PC-3 (cell line): ENCODE results near the gene ADCY3. TPM values are rescaled to one million over a fixed set of nuclear protein-coding genes. Genes with fewer than 3 reads are reported as not detected.

Experiments
- ATAC-seq: fragments of 200-7000 bp; cut with Tn5 transposase; 2 replicates; pipeline ENCODE4 v1.9.1; 2020; ENCODE audit warnings: mild to moderate bottlenecking, moderate library complexity
- BruUV-seq: library from RNA; stranded (reverse); fragments of 400-500 nt; replicated peaks from 2 replicates; lab custom pipeline; 2021; lab: Mats Ljungman, UMichigan
- CTCF ChIA-PET: fragments of 300-600 bp; sonication (Branson Sonifier 250); formaldehyde crosslinking; loops from one replicate; lab custom pipeline; 2022; ENCODE audit warnings: antibody characterized with exemption; lab: Charles Lee
- POLR2A ChIA-PET: fragments of 300-600 bp; sonication (Branson Sonifier 250); formaldehyde crosslinking; loops from one replicate; lab custom pipeline; 2022; ENCODE audit warnings: antibody characterized with exemption; ENCODE audit not compliant: unreplicated experiment; lab: Charles Lee
- DNase-seq: peaks from one replicate; pipeline ENCODE4 v3.0.0-alpha.2; 2015
- H2AFZ ChIP-seq: fragments of 300-600 bp; sonication (generic); 2 replicates; pipeline ENCODE4 v1.6.0; 2016; ENCODE audit warnings: antibody characterized with exemption, low read length
- H3F3A ChIP-seq: fragments of 300-600 bp; sonication (generic); one replicate; pipeline ENCODE4 v1.6.0; 2017; ENCODE audit warnings: antibody characterized with exemption, low read length, control low read depth, mild to moderate bottlenecking; ENCODE audit not compliant: unreplicated experiment
- H3K27ac ChIP-seq: fragments of 300-600 bp; sonication (generic); 2 replicates; pipeline ENCODE4 v1.5.1; 2016; ENCODE audit warnings: mild to moderate bottlenecking, low read length
- H3K27me3 ChIP-seq: fragments of 300-600 bp; sonication (generic); 2 replicates; pipeline ENCODE4 v1.6.1; 2016; ENCODE audit warnings: low read length, mixed read lengths
- H3K36me3 ChIP-seq: fragments of 300-600 bp; sonication (generic); 2 replicates; pipeline ENCODE4 v1.6.1; 2016; ENCODE audit warnings: low read depth, mixed run types, low read length, mixed read lengths
- H3K4me1 ChIP-seq: fragments of 300-600 bp; sonication (generic); 2 replicates; pipeline ENCODE4 v1.5.1; 2016; ENCODE audit warnings: low read length; ENCODE audit not compliant: insufficient read depth
- H3K4me2 ChIP-seq: fragments of 300-600 bp; sonication (generic); 2 replicates; pipeline ENCODE4 v1.6.0; 2016; ENCODE audit warnings: low read length
- H3K4me3 ChIP-seq: fragments of 300-600 bp; sonication (generic); 2 replicates; pipeline ENCODE4 v1.5.1; 2016; ENCODE audit warnings: mild to moderate bottlenecking, low read length, mixed read lengths
- H3K79me2 ChIP-seq: fragments of 300-600 bp; sonication (generic); 2 replicates; pipeline ENCODE4 v1.6.1; 2017; ENCODE audit warnings: low read length, mixed read lengths
- H3K9ac ChIP-seq: fragments of 300-600 bp; sonication (generic); 2 replicates; pipeline ENCODE4 v1.6.0; 2016; ENCODE audit warnings: mild to moderate bottlenecking, low read length
- H3K9me2 ChIP-seq: fragments of 300-600 bp; sonication (generic); replicated peaks from 2 replicates; pipeline ENCODE4 v1.6.1; 2016; ENCODE audit warnings: mixed run types, low read length, mixed read lengths
- H3K9me3 ChIP-seq: fragments of 300-600 bp; sonication (generic); 2 replicates; pipeline ENCODE4 v1.6.1; 2016; ENCODE audit warnings: low read length, mixed read lengths
- H4K20me1 ChIP-seq: fragments of 300-600 bp; sonication (generic); 2 replicates; pipeline ENCODE4 v1.6.1; 2016; ENCODE audit warnings: low read length, mixed read lengths
- EZH2 ChIP-seq: fragments of 300-600 bp; sonication (generic); IDR thresholded peaks from one replicate; pipeline ENCODE4 v1.6.1; 2017; ENCODE audit warnings: antibody characterized with exemption, mild to moderate bottlenecking, low read length; ENCODE audit not compliant: unreplicated experiment
- EZH2phosphoT487 ChIP-seq: fragments of 300-600 bp; sonication (generic); IDR thresholded peaks from 2 replicates; pipeline ENCODE4 v1.6.1; 2018; ENCODE audit warnings: mild to moderate bottlenecking, antibody characterized with exemption, low read length, borderline replicate concordance
- intact Hi-C: fragments of 100-400 bp; cut with micrococcal nuclease; formaldehyde crosslinking; loops from 2 replicates; pipeline ENCODE4 v1.9.0; 2023
- total RNA-seq: library from RNA; depleted of rRNA; stranded (reverse); fragments of >200 nt; gene quantifications from 2 replicates; pipeline ENCODE4 v1.2.3, GENCODE V29; 2014
- TF ChIP-seq, protein P1 (sequence below): fragments of 300-600 bp; sonication (generic); conservative IDR thresholded peaks from 2 replicates; pipeline ENCODE4 v1.5.1; 2017; ENCODE audit warnings: antibody characterized with exemption, low read depth, mild to moderate bottlenecking, low read length

The ADCY3 gene
- total RNA-seq, 1 experiment from 2014 or later = 52.0 TPM

DNA sequence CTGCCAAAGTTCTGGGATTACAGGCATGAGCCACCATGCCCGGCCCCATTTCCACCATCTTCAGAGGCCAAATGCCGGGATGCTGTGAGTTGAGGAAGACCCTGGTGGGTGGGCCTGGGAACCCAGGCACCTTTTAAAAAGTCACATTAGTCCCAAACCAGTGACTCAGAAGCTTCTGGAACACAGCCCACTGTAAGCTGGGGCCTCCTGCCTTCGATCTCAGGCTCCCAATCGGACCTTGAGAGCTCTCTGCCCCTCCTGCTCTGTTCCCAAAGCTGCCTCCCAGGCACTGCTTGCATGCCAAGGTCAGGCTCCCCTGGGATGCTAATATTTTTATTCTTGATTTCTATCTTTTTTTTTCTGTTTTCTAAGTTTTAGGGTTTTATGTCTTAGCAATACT is 4.2 kb downstream of the ADCY3 start:
- no peaks in the 10 kb centered on the region for H3K9me3 ChIP-seq
- ChIA-PET POLR2A (no interaction called here), CTCF (no interaction called here)
- no peak overlapping the region for H3K27ac ChIP-seq
- ATAC-seq (no peak), DNase-seq (no peak)
- no peaks in the 10 kb centered on the region for H3K9me2 ChIP-seq
- H3K4me2 ChIP-seq = no peak overlapping the region
- intact Hi-C loops = no loop called here
- H3F3A ChIP-seq = no peaks in the 10 kb centered on the region
- no peaks in the 10 kb centered on the region for H3K27me3 ChIP-seq
- H3K9ac ChIP-seq = no peak overlapping the region
- no peaks in the 10 kb centered on the region; the same call in 1 of the 2 replicates for H3K36me3 ChIP-seq
- peaks cover 13% of the 10 kb centered on the region; the same call in 1 of the 2 replicates for H4K20me1 ChIP-seq
- no peak overlapping the region for H3K4me3 ChIP-seq
- TF ChIP-seq, protein P1, sequence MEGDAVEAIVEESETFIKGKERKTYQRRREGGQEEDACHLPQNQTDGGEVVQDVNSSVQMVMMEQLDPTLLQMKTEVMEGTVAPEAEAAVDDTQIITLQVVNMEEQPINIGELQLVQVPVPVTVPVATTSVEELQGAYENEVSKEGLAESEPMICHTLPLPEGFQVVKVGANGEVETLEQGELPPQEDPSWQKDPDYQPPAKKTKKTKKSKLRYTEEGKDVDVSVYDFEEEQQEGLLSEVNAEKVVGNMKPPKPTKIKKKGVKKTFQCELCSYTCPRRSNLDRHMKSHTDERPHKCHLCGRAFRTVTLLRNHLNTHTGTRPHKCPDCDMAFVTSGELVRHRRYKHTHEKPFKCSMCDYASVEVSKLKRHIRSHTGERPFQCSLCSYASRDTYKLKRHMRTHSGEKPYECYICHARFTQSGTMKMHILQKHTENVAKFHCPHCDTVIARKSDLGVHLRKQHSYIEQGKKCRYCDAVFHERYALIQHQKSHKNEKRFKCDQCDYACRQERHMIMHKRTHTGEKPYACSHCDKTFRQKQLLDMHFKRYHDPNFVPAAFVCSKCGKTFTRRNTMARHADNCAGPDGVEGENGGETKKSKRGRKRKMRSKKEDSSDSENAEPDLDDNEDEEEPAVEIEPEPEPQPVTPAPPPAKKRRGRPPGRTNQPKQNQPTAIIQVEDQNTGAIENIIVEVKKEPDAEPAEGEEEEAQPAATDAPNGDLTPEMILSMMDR = no peak
- H3K4me1 ChIP-seq = peaks cover 20% of the 10 kb centered on the region
- H2AFZ ChIP-seq = no peak overlapping the region
- H3K79me2 ChIP-seq = peaks cover 39% of the 10 kb centered on the region
- no TSS peak for BruUV-seq

DNA sequence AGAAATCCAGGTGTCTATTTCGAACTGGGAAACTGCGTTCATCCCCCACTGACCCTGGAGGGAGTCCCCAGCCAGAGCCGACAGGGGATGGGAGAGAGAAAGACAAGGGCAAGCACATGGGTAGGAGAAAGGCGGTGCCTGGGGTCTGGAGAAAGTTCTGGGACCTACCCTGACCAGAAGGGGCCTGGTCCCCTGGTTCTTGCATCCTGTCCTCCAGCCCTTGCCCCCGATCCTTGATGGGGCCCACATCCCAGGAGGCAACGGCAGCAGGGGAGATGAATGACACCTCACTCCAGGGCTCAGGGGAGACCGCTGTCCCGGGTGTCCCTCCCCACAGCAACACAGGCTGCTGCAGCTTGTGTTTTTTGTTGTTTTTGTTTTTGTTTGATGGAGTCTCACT is 4.9 kb downstream of the ADCY3 start:
- H3K79me2 ChIP-seq = peaks cover 39% of the 10 kb centered on the region

DNA sequence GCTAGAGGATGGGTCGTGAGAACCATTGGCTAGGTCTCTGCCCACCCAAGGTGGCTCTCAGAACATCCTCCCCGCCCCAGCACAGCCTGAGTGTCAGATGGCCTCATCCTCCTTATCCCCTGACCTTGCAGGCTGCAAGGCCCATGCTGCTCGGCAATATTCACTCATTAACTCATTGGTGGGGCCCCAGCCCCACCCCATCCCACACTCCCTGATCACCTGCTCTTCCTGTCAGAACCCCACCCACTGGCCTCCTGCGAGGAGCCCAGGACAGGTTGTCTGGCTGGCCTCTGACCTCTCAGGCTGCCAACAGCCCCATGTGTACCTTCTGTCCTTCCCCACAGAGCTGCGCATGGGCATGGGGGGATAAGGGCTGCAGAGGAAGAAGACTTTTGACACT is 5.3 kb downstream of the ADCY3 start:
- TF ChIP-seq EZH2phosphoT487 (no peak), EZH2 (no peak)
- TF ChIP-seq, protein P1 = no peak
- no peak for ATAC-seq

More for the DNA sequence above, 4.9 kb downstream of the ADCY3 start:
- Histone ChIP-seq H3K4me2 (no peak overlapping the region), H2AFZ (no peak overlapping the region), H3K27me3 (no peaks in the 10 kb centered on the region), H3F3A (no peaks in the 10 kb centered on the region), H3K36me3 (no peaks in the 10 kb centered on the region; the same call in 1 of the 2 replicates), H3K4me1 (peaks cover 20% of the 10 kb centered on the region), H3K9me2 (no peaks in the 10 kb centered on the region), H3K9ac (no peak overlapping the region), H3K9me3 (no peaks in the 10 kb centered on the region), H3K4me3 (no peak overlapping the region), H4K20me1 (peaks cover 13% of the 10 kb centered on the region; the same call in 1 of the 2 replicates), H3K27ac (no peak overlapping the region)
- BruUV-seq = no TSS peak
- ChIA-PET CTCF (no interaction called here), POLR2A (no interaction called here)
- TF ChIP-seq, protein P1 = no peak
- TF ChIP-seq EZH2 = no peak
- no peak for DNase-seq
- ATAC-seq = no peak
- intact Hi-C loops = no loop called here

More for the DNA sequence above, 5.3 kb downstream of the ADCY3 start:
- Histone ChIP-seq H3K9me3 (no peaks in the 10 kb centered on the region), H3K36me3 (no peaks in the 10 kb centered on the region; the same call in 1 of the 2 replicates), H3K27ac (no peak overlapping the region), H3K4me1 (peaks cover 20% of the 10 kb centered on the region), H4K20me1 (peaks cover 13% of the 10 kb centered on the region; the same call in 1 of the 2 replicates), H3K27me3 (no peaks in the 10 kb centered on the region), H3K4me2 (no peak overlapping the region), H3K4me3 (no peak overlapping the region), H3K79me2 (peaks cover 39% of the 10 kb centered on the region), H3F3A (no peaks in the 10 kb centered on the region), H3K9me2 (no peaks in the 10 kb centered on the region), H2AFZ (no peak overlapping the region), H3K9ac (no peak overlapping the region)
- no TSS peak for BruUV-seq
- ChIA-PET POLR2A (no interaction called here), CTCF (no interaction called here)
- intact Hi-C loops = no loop called here
- DNase-seq = no peak
